ENCODE data around the gene C1QBP.

Gene C1QBP

GRCh38 chr17:5438716-5439445 lies at the start of gene C1QBP:
Gene C1QBP (minus strand): TSS chr17:5439155. CDS start chr17:5439073, 82 bp downstream.
- DNase-seq = peak; percentile 95
- H3K27me3 Mint-ChIP-seq (ENCODE audit: low read depth, poor library complexity) = no peaks in the 10 kb centered on the region
- peak within 1 kb of the TSS; percentile 85 for H3K27ac Mint-ChIP-seq
- TF ChIP-seq CTCF (IDR thresholded peaks at IDR 0.05) = peak; percentile 99
- no peaks in the 10 kb centered on the region for H3K9me3 Mint-ChIP-seq
- peak within 1 kb of the TSS; percentile 89 for H3K4me3 Mint-ChIP-seq
- H3K4me1 Mint-ChIP-seq = peaks cover 35% of the 10 kb centered on the region
- peaks cover 57% of the 10 kb centered on the region for H3K36me3 Mint-ChIP-seq (ENCODE audit: low read depth)

- no peak for TF ChIP-seq CTCF (IDR thresholded peaks at IDR 0.05)
- peaks cover 13% of the 10 kb centered on the region for H3K27me3 Mint-ChIP-seq (ENCODE audit: low read depth, poor library complexity)
- peaks cover 39% of the 10 kb centered on the region for H3K4me1 Mint-ChIP-seq
- H3K36me3 Mint-ChIP-seq (ENCODE audit: low read depth) = peaks cover 33% of the 10 kb centered on the region
- no peak overlapping the region for H3K4me3 Mint-ChIP-seq
- H3K9me3 Mint-ChIP-seq = peaks cover 6% of the 10 kb centered on the region
- DNase-seq = no peak
- no peak overlapping the region for H3K27ac Mint-ChIP-seq
These were observed 49.8 kb upstream of the C1QBP start for GRCh38 chr17:5488752-5489151.

GRCh38 chr17:5486206-5487124 lies 47.5 kb upstream of the C1QBP start, which contains the start of gene MIS12:
Gene MIS12 (plus strand): TSS chr17:5486566. CDS start chr17:5488863, 2,297 bp downstream.
- TF ChIP-seq CTCF (IDR thresholded peaks at IDR 0.05) = no peak
- H3K36me3 Mint-ChIP-seq (ENCODE audit: low read depth) = peaks cover 52% of the 10 kb centered on the region
- H3K4me1 Mint-ChIP-seq = peaks cover 44% of the 10 kb centered on the region
- H3K27me3 Mint-ChIP-seq (ENCODE audit: low read depth, poor library complexity) = no peaks in the 10 kb centered on the region
- H3K27ac Mint-ChIP-seq = peak within 1 kb of the TSS; percentile 100
- peak; percentile 94 for DNase-seq
- peak within 1 kb of the TSS; percentile 98 for H3K4me3 Mint-ChIP-seq
- H3K9me3 Mint-ChIP-seq = no peaks in the 10 kb centered on the region

- Mint-ChIP-seq H3K9me3 (no peaks in the 10 kb centered on the region), H3K36me3 (ENCODE audit: low read depth) (peaks cover 61% of the 10 kb centered on the region), H3K27me3 (ENCODE audit: low read depth, poor library complexity) (no peaks in the 10 kb centered on the region), H3K27ac (peak within 1 kb of the TSS; percentile 100), H3K4me1 (peaks cover 44% of the 10 kb centered on the region), H3K4me3 (peak within 1 kb of the TSS; percentile 98)
- no peak for DNase-seq
- TF ChIP-seq CTCF (IDR thresholded peaks at IDR 0.05) = no peak
These were observed 46.6 kb upstream of the C1QBP start, which contains the start of gene DERL2 for GRCh38 chr17:5485270-5486205. Gene DERL2 (minus strand): TSS chr17:5486178. CDS start chr17:5486161, 17 bp downstream.

GRCh38 chr17:5481451-5481850 lies 42.5 kb upstream of the C1QBP start:
- H3K4me1 Mint-ChIP-seq = peaks cover 25% of the 10 kb centered on the region

More at GRCh38 chr17:5481451-5481850, 42.5 kb upstream of the C1QBP start:
- no peak overlapping the region for H3K4me3 Mint-ChIP-seq
- peaks cover 76% of the 10 kb centered on the region for H3K36me3 Mint-ChIP-seq (ENCODE audit: low read depth)
- no peak overlapping the region for H3K27ac Mint-ChIP-seq
- TF ChIP-seq CTCF (IDR thresholded peaks at IDR 0.05) = no peak
- DNase-seq = no peak
- peaks cover 18% of the 10 kb centered on the region for H3K9me3 Mint-ChIP-seq
- H3K27me3 Mint-ChIP-seq (ENCODE audit: low read depth, poor library complexity) = no peaks in the 10 kb centered on the region

All from nephron progenitor cell (in vitro differentiated cells).